SK-N-SH treated with all-trans-retinoic acid at 6 μM for 48 hours (cell line): Measurements from ENCODE around the gene OR52B2.

Source experiments
- ARNTL ChIP-seq: fragments of 450-650 bp; formaldehyde crosslinking; IDR thresholded peaks from 2 replicates; pipeline ENCODE4 v1.5.0; 2020; ENCODE audit warnings: low read depth, mild to moderate bottlenecking, moderate library complexity, borderline replicate concordance
- BACH2 ChIP-seq: fragments of 250-450 bp; sonication (Bioruptor Pico); IDR thresholded peaks from 2 replicates; pipeline ENCODE4 v1.9.0; 2021; ENCODE audit warnings: mild to moderate bottlenecking, borderline replicate concordance
- GLIS3 ChIP-seq: fragments of 250-450 bp; sonication (Bioruptor Pico); IDR thresholded peaks from 2 replicates; pipeline ENCODE4 v1.5.0; 2020; ENCODE audit warnings: mild to moderate bottlenecking, moderate library complexity
- ISL1 ChIP-seq: fragments of 250-450 bp; sonication (Bioruptor Pico); IDR thresholded peaks from 2 replicates; pipeline ENCODE4 v2.1.2; 2022; ENCODE audit warnings: mild to moderate bottlenecking, moderate library complexity
- SNAI2 ChIP-seq: fragments of 250-450 bp; sonication (Bioruptor Pico); IDR thresholded peaks from 2 replicates; pipeline ENCODE4 v1.5.0; 2020; ENCODE audit warnings: mild to moderate bottlenecking, moderate library complexity
- ZFP3 ChIP-seq: fragments of 250-450 bp; sonication (Bioruptor Pico); IDR thresholded peaks from 2 replicates; pipeline ENCODE4 v1.5.0; 2020; ENCODE audit warnings: mild to moderate bottlenecking, moderate library complexity
- ZFP30 ChIP-seq: fragments of 450-650 bp; formaldehyde crosslinking; IDR thresholded peaks from 2 replicates; pipeline ENCODE4 v1.5.0; 2022; ENCODE audit warnings: mild to moderate bottlenecking, moderate library complexity
- ZNF565 ChIP-seq: fragments of 450-650 bp; formaldehyde crosslinking; conservative IDR thresholded peaks from 2 replicates; pipeline ENCODE4 v1.5.0; 2020; ENCODE audit warnings: low read depth, mild to moderate bottlenecking, moderate library complexity
- ZNF70 ChIP-seq: fragments of 450-650 bp; formaldehyde crosslinking; IDR thresholded peaks from 2 replicates; pipeline ENCODE4 v1.5.0; 2020; ENCODE audit warnings: mild to moderate bottlenecking, moderate library complexity
- ZNF8 ChIP-seq: fragments of 450-650 bp; formaldehyde crosslinking; IDR thresholded peaks from 2 replicates; pipeline ENCODE4 v1.5.0; 2020; ENCODE audit warnings: mild to moderate bottlenecking, moderate library complexity
- TF ChIP-seq, protein P1 (sequence below): fragments of 250-450 bp; sonication (Bioruptor Pico); IDR thresholded peaks from 2 replicates; pipeline ENCODE4 v1.5.0; 2020; ENCODE audit warnings: mild to moderate bottlenecking, moderate library complexity
- TF ChIP-seq, protein P2 (sequence below): fragments of 250-450 bp; sonication (Bioruptor Pico); IDR thresholded peaks from 2 replicates; pipeline ENCODE4 v1.8.0; 2020; ENCODE audit warnings: mild to moderate bottlenecking, moderate library complexity, borderline replicate concordance
- TF ChIP-seq, protein P3 (sequence below): fragments of 250-450 bp; sonication (Bioruptor Pico); IDR thresholded peaks from 2 replicates; pipeline ENCODE4 v1.8.0; 2021; ENCODE audit warnings: low read depth, mild to moderate bottlenecking, moderate library complexity, borderline replicate concordance
- TF ChIP-seq, protein P4 (sequence below): fragments of 250-450 bp; sonication (Bioruptor Pico); IDR thresholded peaks from 2 replicates; pipeline ENCODE4 v1.5.1; 2020; ENCODE audit warnings: low read depth, mild to moderate bottlenecking, moderate library complexity

DNA sequence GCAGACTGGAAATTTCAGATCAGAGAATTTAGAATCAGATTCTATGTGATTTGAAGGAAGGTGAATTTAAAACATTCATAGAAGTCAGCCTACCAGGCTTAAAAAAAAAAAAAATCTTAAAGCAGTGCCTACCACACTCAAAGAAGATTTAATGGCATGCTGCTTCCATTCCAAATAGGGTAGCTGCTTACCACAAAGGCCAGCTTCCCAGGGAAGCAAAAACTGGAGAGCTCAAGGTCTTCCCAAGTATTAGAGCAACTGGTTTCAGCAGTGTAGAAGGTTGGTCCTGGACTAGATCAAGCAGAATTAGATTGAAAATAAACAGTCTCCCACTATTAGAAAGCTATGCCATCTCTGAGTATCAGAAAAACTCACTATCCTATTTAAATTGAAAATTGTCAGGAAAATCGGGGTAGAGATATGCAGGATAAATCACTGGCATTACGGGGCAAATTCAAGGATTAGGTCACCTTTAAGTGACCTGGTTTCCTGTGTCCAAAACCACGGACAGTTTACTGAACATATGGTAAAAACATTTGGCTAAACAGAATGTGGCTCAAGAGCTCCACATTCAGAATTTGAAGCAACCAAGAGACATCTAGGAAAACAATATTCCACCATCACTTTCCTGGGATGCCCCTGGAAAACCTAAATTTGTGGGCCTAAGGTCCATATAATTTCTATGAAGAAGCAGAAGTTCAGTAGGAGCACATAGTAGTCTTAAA is 36.5 kb upstream of the OR52B2 start:
- TF ChIP-seq ZFP30 (CRISPR knock-in tag): no peak
- TF ChIP-seq ZFP3 (CRISPR knock-in tag): no peak
- no peak for TF ChIP-seq GLIS3 (CRISPR knock-in tag)
- TF ChIP-seq SNAI2 (CRISPR knock-in tag): no peak
- TF ChIP-seq, protein P1, sequence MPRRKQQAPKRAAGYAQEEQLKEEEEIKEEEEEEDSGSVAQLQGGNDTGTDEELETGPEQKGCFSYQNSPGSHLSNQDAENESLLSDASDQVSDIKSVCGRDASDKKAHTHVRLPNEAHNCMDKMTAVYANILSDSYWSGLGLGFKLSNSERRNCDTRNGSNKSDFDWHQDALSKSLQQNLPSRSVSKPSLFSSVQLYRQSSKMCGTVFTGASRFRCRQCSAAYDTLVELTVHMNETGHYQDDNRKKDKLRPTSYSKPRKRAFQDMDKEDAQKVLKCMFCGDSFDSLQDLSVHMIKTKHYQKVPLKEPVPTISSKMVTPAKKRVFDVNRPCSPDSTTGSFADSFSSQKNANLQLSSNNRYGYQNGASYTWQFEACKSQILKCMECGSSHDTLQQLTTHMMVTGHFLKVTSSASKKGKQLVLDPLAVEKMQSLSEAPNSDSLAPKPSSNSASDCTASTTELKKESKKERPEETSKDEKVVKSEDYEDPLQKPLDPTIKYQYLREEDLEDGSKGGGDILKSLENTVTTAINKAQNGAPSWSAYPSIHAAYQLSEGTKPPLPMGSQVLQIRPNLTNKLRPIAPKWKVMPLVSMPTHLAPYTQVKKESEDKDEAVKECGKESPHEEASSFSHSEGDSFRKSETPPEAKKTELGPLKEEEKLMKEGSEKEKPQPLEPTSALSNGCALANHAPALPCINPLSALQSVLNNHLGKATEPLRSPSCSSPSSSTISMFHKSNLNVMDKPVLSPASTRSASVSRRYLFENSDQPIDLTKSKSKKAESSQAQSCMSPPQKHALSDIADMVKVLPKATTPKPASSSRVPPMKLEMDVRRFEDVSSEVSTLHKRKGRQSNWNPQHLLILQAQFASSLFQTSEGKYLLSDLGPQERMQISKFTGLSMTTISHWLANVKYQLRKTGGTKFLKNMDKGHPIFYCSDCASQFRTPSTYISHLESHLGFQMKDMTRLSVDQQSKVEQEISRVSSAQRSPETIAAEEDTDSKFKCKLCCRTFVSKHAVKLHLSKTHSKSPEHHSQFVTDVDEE (CRISPR knock-in tag): no peak
- no peak for TF ChIP-seq ZNF8
- TF ChIP-seq, protein P2, sequence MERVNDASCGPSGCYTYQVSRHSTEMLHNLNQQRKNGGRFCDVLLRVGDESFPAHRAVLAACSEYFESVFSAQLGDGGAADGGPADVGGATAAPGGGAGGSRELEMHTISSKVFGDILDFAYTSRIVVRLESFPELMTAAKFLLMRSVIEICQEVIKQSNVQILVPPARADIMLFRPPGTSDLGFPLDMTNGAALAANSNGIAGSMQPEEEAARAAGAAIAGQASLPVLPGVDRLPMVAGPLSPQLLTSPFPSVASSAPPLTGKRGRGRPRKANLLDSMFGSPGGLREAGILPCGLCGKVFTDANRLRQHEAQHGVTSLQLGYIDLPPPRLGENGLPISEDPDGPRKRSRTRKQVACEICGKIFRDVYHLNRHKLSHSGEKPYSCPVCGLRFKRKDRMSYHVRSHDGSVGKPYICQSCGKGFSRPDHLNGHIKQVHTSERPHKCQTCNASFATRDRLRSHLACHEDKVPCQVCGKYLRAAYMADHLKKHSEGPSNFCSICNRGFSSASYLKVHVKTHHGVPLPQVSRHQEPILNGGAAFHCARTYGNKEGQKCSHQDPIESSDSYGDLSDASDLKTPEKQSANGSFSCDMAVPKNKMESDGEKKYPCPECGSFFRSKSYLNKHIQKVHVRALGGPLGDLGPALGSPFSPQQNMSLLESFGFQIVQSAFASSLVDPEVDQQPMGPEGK (CRISPR knock-in tag): no peak
- no peak for TF ChIP-seq BACH2 (CRISPR knock-in tag)
- no peak for TF ChIP-seq ISL1 (CRISPR knock-in tag)
- TF ChIP-seq ARNTL (CRISPR knock-in tag): no peak
- no peak for TF ChIP-seq ZNF565 (CRISPR knock-in tag)
- TF ChIP-seq ZNF70 (CRISPR knock-in tag): no peak
- TF ChIP-seq, protein P3, sequence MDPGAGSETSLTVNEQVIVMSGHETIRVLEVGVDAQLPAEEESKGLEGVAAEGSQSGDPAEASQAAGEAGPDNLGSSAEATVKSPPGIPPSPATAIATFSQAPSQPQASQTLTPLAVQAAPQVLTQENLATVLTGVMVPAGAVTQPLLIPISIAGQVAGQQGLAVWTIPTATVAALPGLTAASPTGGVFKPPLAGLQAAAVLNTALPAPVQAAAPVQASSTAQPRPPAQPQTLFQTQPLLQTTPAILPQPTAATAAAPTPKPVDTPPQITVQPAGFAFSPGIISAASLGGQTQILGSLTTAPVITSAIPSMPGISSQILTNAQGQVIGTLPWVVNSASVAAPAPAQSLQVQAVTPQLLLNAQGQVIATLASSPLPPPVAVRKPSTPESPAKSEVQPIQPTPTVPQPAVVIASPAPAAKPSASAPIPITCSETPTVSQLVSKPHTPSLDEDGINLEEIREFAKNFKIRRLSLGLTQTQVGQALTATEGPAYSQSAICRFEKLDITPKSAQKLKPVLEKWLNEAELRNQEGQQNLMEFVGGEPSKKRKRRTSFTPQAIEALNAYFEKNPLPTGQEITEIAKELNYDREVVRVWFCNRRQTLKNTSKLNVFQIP (CRISPR knock-in tag): no peak
- TF ChIP-seq, protein P4, sequence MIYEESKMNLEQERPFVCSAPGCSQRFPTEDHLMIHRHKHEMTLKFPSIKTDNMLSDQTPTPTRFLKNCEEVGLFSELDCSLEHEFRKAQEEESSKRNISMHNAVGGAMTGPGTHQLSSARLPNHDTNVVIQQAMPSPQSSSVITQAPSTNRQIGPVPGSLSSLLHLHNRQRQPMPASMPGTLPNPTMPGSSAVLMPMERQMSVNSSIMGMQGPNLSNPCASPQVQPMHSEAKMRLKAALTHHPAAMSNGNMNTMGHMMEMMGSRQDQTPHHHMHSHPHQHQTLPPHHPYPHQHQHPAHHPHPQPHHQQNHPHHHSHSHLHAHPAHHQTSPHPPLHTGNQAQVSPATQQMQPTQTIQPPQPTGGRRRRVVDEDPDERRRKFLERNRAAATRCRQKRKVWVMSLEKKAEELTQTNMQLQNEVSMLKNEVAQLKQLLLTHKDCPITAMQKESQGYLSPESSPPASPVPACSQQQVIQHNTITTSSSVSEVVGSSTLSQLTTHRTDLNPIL (CRISPR knock-in tag): no peak
